ENCODE measurements around the gene ELP1. TPM values are rescaled to one million over a fixed set of nuclear protein-coding genes. Genes with fewer than 3 reads are reported as not detected.
"Not testable (repeated sequence)": the region's sequence is repeated elsewhere in the genome, so short reads cannot be mapped to it uniquely, and the experiment has no call there.

Gene ELP1
- polyA plus RNA-seq, 2 of the 4 experiments (the other 2 are of a cell fraction), result 25.4 to 35.8 TPM

GRCh38 chr9:108924466-108924865 is 9.5 kb downstream of the ELP1 start (continued):
- no peak for TF ChIP-seq ATOH8 (CRISPR knock-in tag; IDR thresholded peaks at IDR 0.05; ENCODE audit: low read depth)
- no peak for TF ChIP-seq RCOR1 (IDR thresholded peaks at IDR 0.05; ENCODE audit: low read depth, low read length)

- ChIA-PET POLR2A (no interaction called here), CTCF (interaction anchor here (0.6 to 1.0 kb wide), 3 partner anchors 29 to 1457 kb away, joined by 4 to 6 read pairs (median 4); no protein-coding TSS in a partner anchor)
- Histone ChIP-seq H3K4me1 (no peaks in the 10 kb centered on the region), H3K9me3 (no peaks in the 10 kb centered on the region), H3K27ac (no peak overlapping the region), H3K4me2 (no peak overlapping the region), H3K4me3 (no peak overlapping the region)
- FAIRE-seq (no peak), DNase-seq (ENCODE audit: low read depth in 1 of 2, low spot score in 1 of 2) (no peak), ATAC-seq (no peak)
- no peak for TF ChIP-seq KDM5A (IDR thresholded peaks at IDR 0.05)
- no peak for TF ChIP-seq KDM1A (IDR thresholded peaks at IDR 0.05; ENCODE audit: low read depth)
- no peak for TF ChIP-seq HOXB13 (CRISPR knock-in tag; IDR thresholded peaks at IDR 0.05; ENCODE audit: low read depth)
- no peak for TF ChIP-seq PHF8 (IDR thresholded peaks at IDR 0.05; ENCODE audit: borderline replicate concordance, low read depth)
- no peak for TF ChIP-seq ESRRA (IDR thresholded peaks at IDR 0.05; ENCODE audit: borderline replicate concordance, low read length)
- TF ChIP-seq SREBF2 (IDR thresholded peaks at IDR 0.05), result no peak
- TF ChIP-seq CHD4 (IDR thresholded peaks at IDR 0.05; ENCODE audit: borderline replicate concordance), result no peak
- TF ChIP-seq USF2 (IDR thresholded peaks at IDR 0.05), result no peak
- TF ChIP-seq EHMT2 (IDR thresholded peaks at IDR 0.05; ENCODE audit: low read depth), result no peak
- 98% methylated on average over 1 of the region's 1 CpG for WGBS (ENCODE audit: missing lambda C conversion rate)
These were observed 12.7 kb downstream of the ELP1 start for GRCh38 chr9:108921200-108921599.

- H3K4me3 ChIP-seq; POLR2A ChIA-PET; H3K27ac ChIP-seq; FAIRE-seq; ATAC-seq; DNase-seq (ENCODE audit: low read depth in 1 of 2, low spot score in 1 of 2); H3K4me1 ChIP-seq; H3K9me3 ChIP-seq; H3K4me2 ChIP-seq: not testable (repeated sequence)
- WGBS (ENCODE audit: missing lambda C conversion rate), result 86% methylated on average over 1 of the region's 1 CpG
- CTCF ChIA-PET, result interaction anchor here (0.9 to 1.0 kb wide), 2 partner anchors 20 to 30 kb away, joined by 3 to 6 read pairs; no protein-coding TSS in a partner anchor
These were observed 13.5 kb downstream of the ELP1 start for GRCh38 chr9:108920401-108920800.

GRCh38 chr9:108919517-108919916 is 14.4 kb downstream of the ELP1 start:
- WGBS (ENCODE audit: missing lambda C conversion rate), result 86% methylated on average over 6 of the region's 6 CpGs
- no peak overlapping the region for H3K27ac ChIP-seq
- no peaks in the 10 kb centered on the region for H3K9me3 ChIP-seq
- no peak for DNase-seq (ENCODE audit: low read depth in 1 of 2, low spot score in 1 of 2)
- ChIA-PET POLR2A (no interaction called here), CTCF (interaction anchor here (0.6 to 0.9 kb wide), 2 partner anchors 19 to 1497 kb away, joined by 3 to 4 read pairs; no protein-coding TSS in a partner anchor)
- no peak overlapping the region for H3K4me3 ChIP-seq
- TF ChIP-seq NPAS2 (CRISPR knock-in tag; IDR thresholded peaks at IDR 0.05; ENCODE audit: borderline replicate concordance), result no peak
- TF ChIP-seq ESRRA (IDR thresholded peaks at IDR 0.05; ENCODE audit: borderline replicate concordance, low read length), result no peak
- no peak for TF ChIP-seq NR3C1 (IDR thresholded peaks at IDR 0.05)
- no peak for TF ChIP-seq HDAC2 (IDR thresholded peaks at IDR 0.05)
- TF ChIP-seq MAFK (IDR thresholded peaks at IDR 0.05; ENCODE audit: partially characterized antibody), result no peak
- no peak for TF ChIP-seq JUN (IDR thresholded peaks at IDR 0.05)
- no peak for TF ChIP-seq ZC3H11A (IDR thresholded peaks at IDR 0.05)
- no peak for TF ChIP-seq SREBF2 (IDR thresholded peaks at IDR 0.05)
- no peak for TF ChIP-seq ZSCAN20 (CRISPR knock-in tag; IDR thresholded peaks at IDR 0.05)
- no peak for TF ChIP-seq KDM5A (IDR thresholded peaks at IDR 0.05)
- ATAC-seq, result no peak
- no peaks in the 10 kb centered on the region for H3K4me1 ChIP-seq
- no peak for FAIRE-seq
- H3K4me2 ChIP-seq, result no peak overlapping the region

GRCh38 chr9:108913391-108913790 is 20.5 kb downstream of the ELP1 start:
- ATAC-seq (no peak), FAIRE-seq (no peak), DNase-seq (ENCODE audit: low read depth in 1 of 2, low spot score in 1 of 2) (no peak)
- Histone ChIP-seq H3K9me3 (no peaks in the 10 kb centered on the region), H3K4me3 (no peak overlapping the region), H3K27ac (no peak overlapping the region), H3K4me1 (no peaks in the 10 kb centered on the region), H3K4me2 (no peak overlapping the region)
- ChIA-PET CTCF (interaction anchor here (1.5 kb wide), 1 partner anchor 28 kb away, joined by 4 read pairs; no protein-coding TSS in a partner anchor), POLR2A (no interaction called here)
- no peak for TF ChIP-seq MAFK (IDR thresholded peaks at IDR 0.05; ENCODE audit: partially characterized antibody)
- TF ChIP-seq BHLHE40 (IDR thresholded peaks at IDR 0.05; ENCODE audit: low read depth, low read length), result no peak
- no peak for TF ChIP-seq EHMT2 (IDR thresholded peaks at IDR 0.05; ENCODE audit: low read depth)
- no peak for TF ChIP-seq HDAC2 (IDR thresholded peaks at IDR 0.05)
- no peak for TF ChIP-seq GATA3 (IDR thresholded peaks at IDR 0.05; ENCODE audit: borderline replicate concordance)
- no peak for TF ChIP-seq NFE2L2 (conservative IDR thresholded peaks at IDR 0.05; ENCODE audit: low read length)
- TF ChIP-seq RCOR1 (IDR thresholded peaks at IDR 0.05; ENCODE audit: low read depth, low read length), result no peak
- TF ChIP-seq CTCF (IDR thresholded peaks at IDR 0.05), result no peak
- no peak for TF ChIP-seq EHF (CRISPR knock-in tag; IDR thresholded peaks at IDR 0.05)
- TF ChIP-seq RFX5 (IDR thresholded peaks at IDR 0.05), result no peak
- 95% methylated on average over 5 of the region's 5 CpGs for WGBS (ENCODE audit: missing lambda C conversion rate)
